ENCODE measurements around the gene RPS6KA2.
A peak's percentile ranks its signal among the peaks of the same experiment; 100 is the strongest.

The RPS6KA2 gene

DNA sequence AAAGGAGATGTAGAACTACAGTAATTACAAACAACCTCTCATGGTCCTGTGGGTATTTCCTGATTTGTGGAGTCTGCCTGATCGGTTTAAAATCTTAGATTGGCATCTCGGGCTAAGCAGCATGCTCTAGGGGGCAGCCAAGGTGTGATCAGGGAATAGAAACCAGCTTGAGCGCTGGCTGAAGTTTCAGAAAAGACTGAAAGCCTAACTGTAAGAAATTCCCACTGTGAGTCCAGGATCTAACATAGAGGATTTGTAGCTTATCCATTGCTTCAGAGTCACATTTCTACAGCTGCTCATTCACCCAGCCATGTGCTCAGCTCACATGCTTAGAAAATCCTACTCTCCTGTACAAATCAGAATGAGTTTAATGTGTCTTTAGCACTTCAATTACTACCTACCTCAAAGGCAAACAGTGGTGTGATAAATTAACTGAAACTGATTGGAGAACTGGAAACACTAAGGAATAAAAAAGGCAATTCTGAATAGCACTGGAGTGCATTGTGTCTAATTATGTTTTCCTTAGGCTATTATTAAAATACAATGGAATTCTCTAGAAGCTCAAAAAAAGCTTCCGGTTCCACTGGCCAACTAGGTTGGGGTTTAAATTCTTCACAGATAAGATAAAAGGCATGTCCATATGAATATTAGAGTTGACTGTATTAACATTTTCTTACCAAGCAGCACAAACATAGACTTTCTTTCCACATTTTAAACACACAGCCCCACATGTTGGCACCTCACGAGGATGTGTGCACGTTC, 170.5 kb downstream of the RPS6KA2 start:
- peak in 1 of 2 donors; percentile 61 for DNase-seq (ENCODE audit: low read depth in 2 of 2)
- no peak overlapping the region for H3K4me3 ChIP-seq (replicated peaks in 1 of 2; ENCODE audit: low read depth in 2 of 2, low read length in 2 of 2)
- TF ChIP-seq, protein P1, sequence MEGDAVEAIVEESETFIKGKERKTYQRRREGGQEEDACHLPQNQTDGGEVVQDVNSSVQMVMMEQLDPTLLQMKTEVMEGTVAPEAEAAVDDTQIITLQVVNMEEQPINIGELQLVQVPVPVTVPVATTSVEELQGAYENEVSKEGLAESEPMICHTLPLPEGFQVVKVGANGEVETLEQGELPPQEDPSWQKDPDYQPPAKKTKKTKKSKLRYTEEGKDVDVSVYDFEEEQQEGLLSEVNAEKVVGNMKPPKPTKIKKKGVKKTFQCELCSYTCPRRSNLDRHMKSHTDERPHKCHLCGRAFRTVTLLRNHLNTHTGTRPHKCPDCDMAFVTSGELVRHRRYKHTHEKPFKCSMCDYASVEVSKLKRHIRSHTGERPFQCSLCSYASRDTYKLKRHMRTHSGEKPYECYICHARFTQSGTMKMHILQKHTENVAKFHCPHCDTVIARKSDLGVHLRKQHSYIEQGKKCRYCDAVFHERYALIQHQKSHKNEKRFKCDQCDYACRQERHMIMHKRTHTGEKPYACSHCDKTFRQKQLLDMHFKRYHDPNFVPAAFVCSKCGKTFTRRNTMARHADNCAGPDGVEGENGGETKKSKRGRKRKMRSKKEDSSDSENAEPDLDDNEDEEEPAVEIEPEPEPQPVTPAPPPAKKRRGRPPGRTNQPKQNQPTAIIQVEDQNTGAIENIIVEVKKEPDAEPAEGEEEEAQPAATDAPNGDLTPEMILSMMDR (IDR thresholded peaks at IDR 0.05; ENCODE audit: low read depth, low read length), result no peak

DNA sequence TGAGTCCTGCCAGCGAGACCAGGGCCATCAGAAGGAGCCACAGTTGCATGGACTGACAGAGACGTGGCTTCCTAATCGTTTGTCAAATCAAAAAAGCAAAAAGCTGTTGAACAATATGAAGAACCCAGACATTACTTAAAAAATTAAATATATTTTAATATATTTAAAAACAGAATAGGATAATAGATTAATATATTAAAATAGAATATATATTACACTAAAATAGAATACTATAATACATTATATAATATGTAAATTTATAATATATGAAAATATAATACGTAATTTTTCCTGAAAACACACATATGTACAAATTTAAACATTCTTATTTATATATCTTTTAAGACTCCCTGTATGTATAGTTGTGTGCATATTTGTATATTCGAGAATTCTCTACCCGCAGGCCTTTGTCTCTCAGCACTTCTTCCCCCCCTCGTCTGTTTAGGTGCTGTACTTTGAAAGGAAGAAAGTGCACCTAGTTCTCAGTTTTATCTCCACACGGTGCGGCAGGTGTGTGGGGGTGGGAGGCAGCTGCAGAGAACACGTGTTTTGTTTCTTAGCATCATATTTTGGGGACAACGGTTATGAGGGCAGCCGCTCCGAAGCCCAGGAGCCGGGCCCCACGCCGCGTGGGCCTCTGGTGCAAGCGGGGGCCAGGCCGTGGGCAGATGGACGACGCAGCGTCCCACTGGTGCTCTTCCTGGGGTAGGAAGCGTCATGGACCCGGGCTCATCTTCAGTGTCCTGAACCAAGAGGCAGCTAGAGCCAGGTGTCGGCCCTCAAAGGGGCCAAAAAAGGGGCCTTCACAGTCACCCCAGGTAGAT, 172.1 kb downstream of the RPS6KA2 start:
- DNase-seq (ENCODE audit: low read depth in 2 of 2), result no peak
- TF ChIP-seq, protein P1 (IDR thresholded peaks at IDR 0.05; ENCODE audit: low read depth, low read length), result no peak
- no peak overlapping the region for H3K4me3 ChIP-seq (replicated peaks in 1 of 2; ENCODE audit: low read depth in 2 of 2, low read length in 2 of 2)

DNA sequence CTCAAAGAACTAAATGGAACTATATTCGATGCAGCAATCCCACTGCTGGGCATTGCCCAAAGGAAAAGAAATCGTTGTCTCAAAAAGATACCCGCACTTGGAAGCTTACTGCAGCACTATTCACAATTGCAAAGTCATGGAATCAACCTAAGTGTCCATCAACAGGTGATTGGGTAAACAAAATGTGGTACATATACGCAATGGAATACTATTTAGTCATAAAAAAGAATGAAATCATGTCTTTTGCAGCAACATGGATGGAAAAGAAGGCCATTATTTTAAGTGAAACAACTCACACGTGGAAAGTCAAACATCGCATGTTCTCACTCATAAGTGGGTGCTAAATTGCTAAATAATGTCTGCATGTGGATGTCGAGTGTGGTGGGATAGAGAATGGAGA, 173.4 kb downstream of the RPS6KA2 start:
- H3K4me3 ChIP-seq (replicated peaks in 1 of 2; ENCODE audit: low read depth in 2 of 2, low read length in 2 of 2), result no peak overlapping the region
- TF ChIP-seq, protein P1 (IDR thresholded peaks at IDR 0.05; ENCODE audit: low read depth, low read length), result no peak
- DNase-seq (ENCODE audit: low read depth in 2 of 2), result no peak

DNA sequence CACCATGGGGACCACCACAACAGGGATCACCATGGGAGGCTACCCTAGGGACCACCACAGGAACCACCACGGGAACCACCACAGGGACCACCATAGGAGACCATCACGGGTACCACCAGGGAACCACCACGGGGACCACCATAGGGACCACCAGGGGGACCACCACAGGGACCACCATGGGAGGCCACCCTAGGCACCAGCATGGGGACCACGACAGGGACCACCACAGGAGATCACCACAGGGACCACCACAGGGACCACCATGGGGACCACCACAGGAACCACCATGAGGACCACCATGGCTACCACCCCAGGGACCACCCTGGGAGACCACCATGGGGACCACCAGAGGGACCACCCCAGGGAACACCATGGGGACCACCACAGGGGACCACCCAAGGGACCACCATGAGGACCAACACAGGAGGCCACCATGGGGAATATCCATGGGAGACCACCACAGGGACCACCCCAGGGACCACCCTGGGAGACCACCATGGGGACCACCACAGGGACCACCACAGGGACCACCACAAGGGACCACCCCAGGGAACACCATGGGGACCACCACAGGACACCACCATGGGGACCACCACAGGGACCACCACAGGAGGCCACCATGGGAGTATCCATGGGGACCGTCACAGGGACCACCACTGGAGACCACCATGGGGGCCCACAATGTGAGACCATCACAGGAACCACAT, 176.7 kb downstream of the RPS6KA2 start:
- H3K4me3 ChIP-seq (replicated peaks in 1 of 2; ENCODE audit: low read depth in 2 of 2, low read length in 2 of 2), result no peak overlapping the region
- DNase-seq (ENCODE audit: low read depth in 2 of 2), result no peak
- TF ChIP-seq, protein P1 (IDR thresholded peaks at IDR 0.05; ENCODE audit: low read depth, low read length), result no peak

DNA sequence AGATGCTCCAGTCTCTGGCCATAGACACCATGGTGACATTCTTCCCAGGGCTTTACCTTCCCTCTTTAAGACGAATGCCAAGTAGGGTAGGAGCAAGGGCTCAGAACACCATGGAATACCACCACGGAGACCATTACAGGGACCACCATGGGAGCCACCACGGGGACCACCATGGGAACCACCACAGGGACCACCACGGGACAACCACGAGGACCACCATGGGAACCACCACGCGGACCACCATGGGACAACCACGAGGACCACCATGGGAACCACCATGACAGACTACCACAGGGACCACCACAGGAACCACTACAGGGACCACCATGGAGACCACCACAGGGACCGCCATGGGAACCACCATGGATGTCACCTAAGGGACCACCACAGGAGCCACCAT, 177.4 kb downstream of the RPS6KA2 start:
- no peak for DNase-seq (ENCODE audit: low read depth in 2 of 2)
- no peak overlapping the region for H3K4me3 ChIP-seq (replicated peaks in 1 of 2; ENCODE audit: low read depth in 2 of 2, low read length in 2 of 2)
- TF ChIP-seq, protein P1 (IDR thresholded peaks at IDR 0.05; ENCODE audit: low read depth, low read length), result no peak

DNA sequence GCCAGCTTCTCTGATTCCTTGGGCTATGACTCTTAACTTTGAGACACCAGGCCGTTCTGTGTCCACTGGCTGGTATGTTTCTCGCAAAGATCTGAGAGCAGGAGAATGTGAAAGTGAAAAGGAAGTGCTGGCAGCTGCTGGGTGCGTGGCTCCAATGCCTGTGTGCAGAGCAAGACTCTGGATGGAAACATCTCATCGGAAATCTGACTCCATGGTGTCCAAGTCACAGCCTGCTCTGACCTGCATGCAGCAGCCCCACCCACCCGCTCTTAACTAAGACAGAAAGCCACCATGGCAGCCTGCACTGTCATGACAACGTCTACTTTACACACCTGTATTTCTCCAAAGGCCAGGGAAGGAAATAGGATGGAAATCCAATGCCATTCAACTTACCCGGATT, 178.0 kb downstream of the RPS6KA2 start:
- no peak overlapping the region for H3K4me3 ChIP-seq (replicated peaks in 1 of 2; ENCODE audit: low read depth in 2 of 2, low read length in 2 of 2)
- TF ChIP-seq, protein P1 (IDR thresholded peaks at IDR 0.05; ENCODE audit: low read depth, low read length), result no peak
- no peak for DNase-seq (ENCODE audit: low read depth in 2 of 2)
